Brain pericyte (primary cell): ENCODE data around the gene INO80E.
"Not testable (repeated sequence)": the region's sequence is repeated elsewhere in the genome, so short reads cannot be mapped to it uniquely, and the experiment has no call there.

Source experiments
- DNase-seq: peaks from one replicate; pipeline ENCODE4 v3.0.0-alpha.2; 2012; ENCODE audit warnings: low read depth, low spot score

INO80E gene

DNA sequence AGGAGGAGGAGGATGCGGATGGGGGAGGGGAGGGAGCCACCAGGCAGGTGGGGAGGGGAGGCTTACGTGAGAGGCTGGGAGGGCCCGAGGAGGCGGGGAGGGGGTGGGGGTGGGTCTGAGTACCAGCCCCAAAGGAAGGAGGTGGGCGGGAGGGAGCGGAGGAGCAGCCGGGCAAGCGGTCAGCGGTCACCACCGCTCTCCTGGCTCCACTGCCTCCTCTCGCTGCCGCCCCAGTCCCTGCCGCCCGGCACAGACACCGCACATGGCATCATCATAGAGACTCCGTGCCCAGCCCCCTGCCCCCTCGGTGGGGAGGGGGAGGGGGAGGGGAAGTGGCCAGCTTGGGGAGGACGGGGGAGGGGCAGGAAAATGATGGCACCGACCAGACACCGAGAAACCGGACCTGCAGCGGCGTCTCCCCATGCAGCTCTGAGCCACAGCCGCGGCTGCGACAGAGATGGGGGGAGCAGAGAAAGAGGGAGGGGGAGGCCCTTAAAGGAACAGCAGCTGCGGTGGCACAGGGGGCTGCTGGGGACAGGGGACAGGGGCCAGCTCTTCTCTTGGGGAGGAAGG lies 34.9 kb downstream of the INO80E start, which contains the start of gene TLCD3B:
Gene TLCD3B, minus strand, starts transcription at position 431 of the 573 bp plus-strand sequence. CDS start 744 bp downstream, outside the sequence.
- DNase-seq, result no peak

DNA sequence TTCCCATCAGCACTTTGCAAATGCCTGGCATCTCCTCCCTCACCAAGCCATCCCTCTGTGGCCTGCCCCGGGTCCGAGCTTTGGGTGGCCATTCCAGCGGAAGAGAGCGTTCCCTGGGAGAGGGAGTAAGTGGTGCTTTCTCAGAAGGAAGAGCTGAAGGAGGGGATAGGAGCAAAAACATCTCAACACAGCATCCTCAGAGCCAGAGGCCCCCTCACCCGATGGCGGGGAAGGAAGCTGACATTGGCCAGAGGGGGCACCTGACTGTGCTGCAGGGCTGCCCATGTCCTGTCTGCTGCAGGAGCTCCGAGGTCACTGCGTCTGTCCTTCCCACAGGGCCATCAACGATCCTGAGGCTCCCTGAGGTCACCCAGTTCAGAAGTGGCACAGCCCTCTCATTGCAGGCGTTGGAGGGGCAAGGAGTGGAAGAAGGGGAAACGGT lies 35.5 kb downstream of the INO80E start:
- no peak for DNase-seq

DNA sequence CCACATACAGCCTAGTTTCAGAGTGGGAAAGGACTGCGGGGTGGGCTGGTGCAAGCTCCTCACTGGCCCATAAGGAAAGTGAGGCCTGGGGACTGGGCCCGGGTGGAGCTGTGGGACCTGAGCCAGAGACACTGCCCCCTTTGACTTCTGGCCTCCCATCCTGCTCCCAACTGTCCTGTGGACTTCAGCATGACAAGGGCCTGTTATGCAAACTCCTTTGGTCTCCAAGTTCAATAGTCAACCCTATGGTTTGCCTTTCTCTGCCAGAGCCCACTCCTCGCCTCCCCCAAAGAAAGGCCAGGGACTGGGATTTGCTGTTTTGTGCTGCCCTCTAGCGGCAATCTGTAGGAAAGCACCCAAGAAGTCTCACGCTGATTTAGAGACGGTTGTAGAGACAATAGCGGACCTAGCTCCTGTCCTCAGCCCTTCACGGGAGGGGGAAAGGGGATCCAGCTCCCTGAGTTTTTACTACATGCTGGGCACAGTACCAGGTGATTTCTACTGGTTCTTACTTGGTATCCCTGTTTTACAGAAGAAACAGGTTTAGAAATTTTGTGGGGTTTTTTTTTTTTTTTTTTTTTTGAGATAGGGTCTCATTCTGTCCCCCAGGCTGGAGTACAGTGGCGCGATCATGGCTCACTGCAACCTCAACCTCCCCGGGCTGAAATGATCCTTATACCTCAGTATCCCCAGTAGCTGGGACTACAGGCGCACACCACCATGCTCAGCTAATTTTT lies 36.2 kb downstream of the INO80E start:
- DNase-seq, result no peak

DNA sequence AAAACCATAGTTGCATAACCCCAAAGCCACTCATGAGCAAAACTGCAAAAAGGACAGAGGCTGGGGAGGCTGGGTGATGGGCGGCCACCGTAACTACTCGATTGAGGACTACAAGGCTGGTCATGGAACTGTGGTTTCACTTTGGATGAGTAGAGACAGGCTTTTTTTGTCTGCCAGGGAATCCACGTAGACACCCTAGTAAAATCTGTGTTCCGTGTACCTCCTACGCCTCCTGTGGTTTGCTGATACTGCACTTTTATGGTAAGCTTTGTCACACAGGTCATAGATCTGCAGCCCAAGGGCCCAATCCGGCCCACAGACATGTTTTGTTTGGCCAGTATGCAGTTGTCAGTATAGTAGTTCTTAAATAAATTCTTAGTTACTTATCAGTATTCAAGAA lies 37.2 kb downstream of the INO80E start:
- no peak for DNase-seq

DNA sequence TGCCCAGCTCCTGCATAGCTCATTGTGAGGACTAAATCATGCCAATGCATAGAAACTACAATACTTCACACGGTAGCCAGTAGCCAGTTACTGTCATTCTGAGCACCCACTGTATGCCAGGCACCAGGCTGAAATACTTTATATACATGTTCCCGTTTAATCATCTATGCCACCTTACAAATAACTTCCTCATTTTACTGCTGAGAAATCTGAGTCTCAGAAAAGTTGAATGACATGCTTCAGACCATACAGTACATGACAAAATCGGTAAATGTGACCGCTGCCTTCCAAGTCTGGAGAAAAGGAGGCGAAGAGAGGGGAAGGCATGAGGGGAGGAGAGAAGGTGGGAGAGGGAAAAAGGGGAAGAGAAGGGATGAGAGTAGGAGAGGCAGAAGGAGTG lies 44.2 kb downstream of the INO80E start:
- no peak for DNase-seq

DNA sequence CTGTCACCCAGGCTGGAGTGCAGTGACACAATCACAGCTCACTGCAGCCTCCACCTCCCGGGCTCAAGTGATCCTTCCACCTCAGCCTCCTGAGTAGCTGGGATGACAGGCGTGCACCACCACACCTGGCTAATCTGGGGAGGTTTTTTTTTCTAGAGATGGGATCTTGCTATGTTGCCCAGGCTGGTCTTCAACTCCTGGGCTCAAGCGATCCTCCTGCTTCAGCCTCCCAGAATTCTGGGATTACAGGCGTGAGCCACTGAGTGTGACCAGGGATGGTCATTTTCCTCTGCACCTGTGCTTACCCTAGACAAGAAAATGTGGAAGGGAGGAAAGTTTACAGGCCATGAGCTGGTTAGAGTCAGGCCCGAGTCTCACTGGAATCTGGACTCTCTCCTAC lies 44.6 kb downstream of the INO80E start:
- not testable (repeated sequence) for DNase-seq

DNA sequence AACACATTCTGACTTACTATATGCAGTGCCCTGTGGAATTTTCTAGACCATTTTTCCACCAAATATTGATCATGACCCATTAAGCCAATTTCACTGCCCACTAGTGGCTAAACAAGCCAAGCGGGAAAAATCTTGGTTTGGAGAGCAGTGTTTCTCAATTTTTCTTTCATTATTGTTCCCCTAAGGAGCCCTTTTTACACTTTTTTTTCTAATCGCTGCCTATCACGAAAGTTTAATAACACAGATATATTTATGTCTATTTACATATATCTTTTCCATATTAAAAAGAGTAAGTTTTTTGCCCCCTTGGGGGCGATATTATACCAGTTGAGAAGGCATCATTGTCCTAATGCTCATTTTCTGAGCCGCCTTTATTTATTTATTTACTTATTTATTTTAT lies 45.8 kb downstream of the INO80E start:
- no peak for DNase-seq

DNA sequence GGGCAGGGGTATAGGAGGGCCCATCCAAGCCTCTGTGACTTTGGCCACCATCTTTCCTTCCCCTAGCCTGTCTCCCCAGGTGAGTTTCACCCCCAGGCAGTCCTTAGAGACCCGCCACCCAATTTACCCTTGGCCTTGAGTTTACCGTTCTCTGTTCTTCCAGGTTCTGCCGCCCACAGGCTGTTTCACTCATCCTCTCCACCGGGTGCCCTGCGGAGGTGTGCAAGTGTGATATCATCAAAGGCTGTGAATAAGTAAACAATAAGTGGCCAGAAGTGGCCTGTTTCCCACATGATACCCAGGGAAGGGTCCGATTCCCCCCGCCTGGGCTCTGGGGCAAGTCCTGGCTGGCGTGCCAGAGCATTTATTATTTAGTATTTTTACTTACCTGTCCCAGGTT lies 50.1 kb downstream of the INO80E start:
- no peak for DNase-seq

DNA sequence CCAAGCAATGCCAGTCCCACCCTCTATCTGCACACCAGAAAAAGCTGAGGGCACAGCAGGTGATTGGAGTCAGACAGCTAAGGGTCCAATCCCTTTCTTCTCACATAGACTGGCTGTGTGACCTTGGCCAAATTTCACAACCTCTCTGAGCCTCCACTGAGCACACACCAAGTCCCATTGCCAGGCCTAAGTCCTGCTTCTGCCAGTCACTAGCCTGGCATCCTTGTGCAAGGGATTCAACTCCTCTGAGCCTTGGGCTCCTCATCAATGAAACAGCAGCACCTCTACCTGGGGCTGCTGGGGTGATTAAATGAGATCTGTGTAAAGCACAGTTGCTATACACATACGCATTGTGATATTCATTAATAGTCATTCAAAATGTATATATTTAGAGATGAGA lies 50.5 kb downstream of the INO80E start:
- DNase-seq, result no peak

DNA sequence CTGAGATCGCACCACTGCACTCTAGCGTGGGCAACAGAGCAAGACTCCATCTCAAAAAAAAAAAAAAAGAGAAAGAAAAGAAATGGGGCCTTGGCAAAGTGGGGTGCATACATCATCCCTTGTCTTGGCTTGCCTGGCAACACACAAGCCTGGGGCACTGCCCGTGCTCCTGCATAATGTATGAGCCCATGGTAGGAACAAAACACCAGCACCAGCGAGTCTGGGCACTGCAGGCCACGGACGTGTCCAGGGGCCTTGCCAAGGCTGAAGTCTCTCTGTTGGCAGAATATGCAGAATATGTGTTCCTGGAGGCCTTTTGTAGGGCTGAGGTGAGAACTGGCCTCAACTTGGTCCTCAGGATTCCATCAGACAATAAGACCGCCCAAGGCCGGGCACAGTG lies 53.8 kb downstream of the INO80E start:
- no peak for DNase-seq

DNA sequence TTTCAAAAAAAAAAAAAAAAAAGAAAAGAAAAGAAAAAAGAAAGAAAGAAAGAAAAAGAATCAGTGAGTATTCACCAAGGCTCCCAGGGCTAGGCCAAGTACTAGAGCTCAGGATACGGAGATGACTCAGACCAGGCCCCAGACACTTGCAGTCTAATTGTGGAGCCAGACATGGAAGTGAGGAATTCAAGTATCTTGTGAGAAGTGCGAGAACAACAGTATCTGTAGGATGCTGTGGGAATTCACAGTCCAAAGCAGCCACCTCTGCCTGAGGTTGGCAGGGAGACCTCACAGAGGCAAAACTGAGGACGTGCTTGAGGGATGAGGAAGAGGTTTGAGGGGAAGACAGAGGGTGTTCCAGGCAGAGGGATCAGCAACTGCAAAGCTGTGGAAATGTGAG lies 55.5 kb downstream of the INO80E start:
- no peak for DNase-seq

DNA sequence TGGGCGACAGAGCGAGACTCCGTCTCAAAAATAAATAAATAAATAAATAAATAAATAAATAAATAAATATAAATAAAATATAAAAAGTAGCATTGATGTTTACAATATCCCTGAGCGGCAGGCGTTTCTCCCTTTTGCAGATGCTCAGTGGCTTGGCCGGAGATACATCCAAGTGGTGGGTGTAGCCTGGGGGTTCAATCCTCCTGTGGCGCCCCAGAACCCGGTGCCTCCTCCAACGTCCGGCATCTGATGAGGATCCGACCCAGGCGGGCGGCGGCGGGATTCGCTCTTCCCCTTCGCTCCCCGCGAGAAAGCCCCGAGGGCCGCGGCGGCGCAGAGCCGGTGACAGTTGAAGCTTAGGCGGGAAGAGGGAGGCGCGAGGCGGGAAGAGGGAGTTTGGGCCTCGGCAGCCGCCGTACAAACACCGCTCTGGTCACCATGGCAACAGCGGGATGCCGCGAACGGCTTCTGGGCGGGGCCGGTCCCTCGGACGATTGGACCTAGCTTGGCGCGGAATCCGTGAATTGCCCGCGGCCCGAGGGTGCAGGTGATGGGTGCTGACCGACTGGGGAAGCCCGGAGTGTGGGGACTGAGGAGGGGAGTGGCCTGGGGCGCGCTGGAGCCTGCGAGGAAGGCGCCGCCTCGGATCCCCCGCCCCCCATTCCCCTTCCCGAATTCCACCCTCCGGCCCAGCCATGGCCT lies 56.8 kb downstream of the INO80E start:
- DNase-seq, result peak; percentile 47

DNA sequence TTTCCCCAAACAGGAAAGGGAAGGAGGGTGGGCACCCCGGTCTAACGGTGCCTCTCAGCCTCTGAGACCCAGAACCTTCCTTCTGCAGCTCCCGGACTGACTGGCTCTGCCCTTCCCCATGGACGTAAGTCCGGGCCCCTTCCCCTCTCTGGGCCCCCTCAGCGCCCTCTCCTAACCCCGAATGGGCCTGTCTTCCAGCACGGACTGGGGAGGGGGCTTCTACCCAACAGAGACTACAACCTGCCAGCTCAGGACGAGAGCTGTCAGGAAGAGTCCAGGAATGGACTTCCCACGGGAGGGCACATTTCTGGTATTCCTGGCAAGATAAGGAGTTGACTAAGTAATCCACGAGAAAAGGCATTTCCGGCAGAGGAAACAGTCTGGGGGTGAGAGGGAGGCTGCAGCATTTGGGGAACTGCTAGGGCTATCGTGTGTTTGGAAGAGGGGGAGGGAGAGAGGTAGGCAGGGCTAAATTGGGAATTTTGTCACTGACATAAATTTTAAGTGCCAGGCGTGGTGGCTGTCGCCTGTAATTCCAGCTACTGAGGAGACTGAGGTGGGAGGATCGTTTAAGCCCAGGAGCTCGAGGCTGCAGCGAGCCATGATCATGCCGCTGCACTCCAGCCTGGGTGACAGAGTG lies 57.5 kb downstream of the INO80E start:
- no peak for DNase-seq

DNA sequence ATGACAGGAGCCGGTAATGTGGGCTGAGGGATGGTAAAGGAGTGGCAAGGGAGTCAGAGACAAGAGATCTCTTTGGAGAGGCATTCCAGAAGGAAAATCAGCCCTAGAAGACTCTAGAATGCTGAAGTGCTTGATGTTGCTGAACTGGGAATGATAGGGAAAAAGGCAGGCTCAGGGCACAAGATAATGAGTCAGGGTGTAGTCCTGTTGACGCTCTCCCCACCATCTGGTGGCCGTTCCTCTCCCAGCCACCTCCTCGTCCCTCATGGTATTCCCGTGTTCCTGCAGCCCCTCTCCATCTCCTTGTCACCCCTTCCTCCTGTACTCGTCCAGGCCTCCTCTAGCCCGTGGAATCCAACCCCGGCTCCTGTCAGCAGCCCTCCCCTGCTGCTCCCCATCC lies 58.4 kb downstream of the INO80E start:
- no peak for DNase-seq

DNA sequence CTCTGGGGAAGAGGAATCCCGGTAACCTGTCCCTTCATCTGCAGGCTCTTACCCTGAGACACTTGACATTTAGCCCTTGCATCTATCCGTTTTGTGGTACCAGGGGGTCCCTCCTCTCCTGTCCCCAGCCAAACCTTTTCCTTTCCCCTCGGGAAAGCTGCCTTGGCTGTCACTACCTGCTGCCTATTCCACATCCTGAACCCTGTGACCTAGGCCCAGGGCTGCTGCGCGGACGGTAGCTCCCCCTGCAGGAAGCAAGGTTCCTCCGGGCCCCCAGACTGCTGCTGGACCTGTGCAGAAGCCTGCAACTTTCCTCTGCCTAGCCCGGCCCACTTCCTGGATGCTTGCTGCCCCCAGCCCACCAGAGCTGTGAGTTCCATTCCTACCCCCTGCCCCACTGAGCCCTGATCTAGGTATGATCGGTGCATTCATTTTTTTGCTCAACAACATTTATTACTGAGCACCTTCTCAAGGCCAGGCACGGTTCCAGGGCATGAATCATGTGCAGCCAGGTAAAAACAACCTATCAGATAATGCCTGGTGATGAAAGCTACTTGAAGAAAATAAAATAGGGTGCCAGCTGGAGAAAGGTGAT lies 59.0 kb downstream of the INO80E start:
- DNase-seq, result no peak
